Putamen (tissue), 1 donor: ENCODE measurements around the gene RPRD1B.
"Not testable (repeated sequence)": the region's sequence is repeated elsewhere in the genome, so short reads cannot be mapped to it uniquely, and the experiment has no call there.

ENCODE experiments used
- DNase-seq: peaks from one replicate; pipeline ENCODE4 v3.0.0-alpha.2; 2016; ENCODE audit warnings: low spot score

Gene RPRD1B

DNA sequence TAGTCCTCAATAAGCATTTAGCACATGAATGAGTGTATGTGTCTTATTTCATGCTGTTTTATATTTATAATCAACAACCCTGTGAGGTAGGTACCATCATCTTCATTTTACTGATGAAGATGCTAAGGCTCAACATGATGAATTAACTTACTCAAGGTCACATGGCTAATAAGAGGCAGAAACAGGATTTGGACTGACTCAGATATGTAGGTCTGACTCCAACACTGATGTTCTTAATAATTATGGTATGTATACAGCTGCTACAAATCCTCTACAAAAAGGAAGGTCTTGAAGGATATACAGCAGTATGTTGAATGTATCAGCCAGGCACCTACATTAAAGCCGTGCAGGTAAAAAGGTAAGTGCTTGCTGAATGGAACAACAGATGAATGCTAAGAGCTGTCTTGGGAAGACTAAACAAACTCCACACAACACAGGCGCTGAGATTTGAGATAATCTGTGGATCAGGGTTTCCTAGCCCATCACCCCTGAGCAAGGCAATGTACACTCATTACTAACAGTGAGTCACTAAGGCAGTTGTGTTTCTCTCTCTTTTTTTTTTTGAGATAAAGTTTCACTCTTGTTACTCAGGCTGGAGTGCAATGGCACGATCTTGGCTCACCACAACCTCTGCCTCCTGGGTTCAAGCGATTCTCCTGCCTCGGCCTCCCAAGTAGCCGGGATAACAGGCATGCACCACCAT lies 32.2 kb upstream of the RPRD1B start:
- DNase-seq, result no peak

DNA sequence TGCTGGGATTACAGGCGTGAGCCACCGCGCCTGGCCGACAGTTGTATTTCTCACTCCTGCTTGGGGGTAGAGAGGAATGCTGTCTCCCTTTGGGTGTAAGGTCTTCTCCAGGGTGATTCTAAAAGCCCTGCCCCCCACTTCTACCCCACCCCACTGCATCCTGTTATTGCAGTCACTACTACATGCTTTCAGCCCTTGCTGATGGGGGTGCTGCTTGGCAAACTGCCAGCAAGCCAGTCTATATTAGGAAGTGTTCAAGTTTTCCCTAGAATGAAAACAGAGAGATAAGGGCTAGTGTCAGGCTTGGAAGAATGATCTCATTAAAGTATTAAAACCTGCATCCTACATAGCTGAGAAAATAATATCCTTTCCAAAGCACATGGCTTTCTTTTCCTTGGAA lies 31.6 kb upstream of the RPRD1B start:
- no peak for DNase-seq

DNA sequence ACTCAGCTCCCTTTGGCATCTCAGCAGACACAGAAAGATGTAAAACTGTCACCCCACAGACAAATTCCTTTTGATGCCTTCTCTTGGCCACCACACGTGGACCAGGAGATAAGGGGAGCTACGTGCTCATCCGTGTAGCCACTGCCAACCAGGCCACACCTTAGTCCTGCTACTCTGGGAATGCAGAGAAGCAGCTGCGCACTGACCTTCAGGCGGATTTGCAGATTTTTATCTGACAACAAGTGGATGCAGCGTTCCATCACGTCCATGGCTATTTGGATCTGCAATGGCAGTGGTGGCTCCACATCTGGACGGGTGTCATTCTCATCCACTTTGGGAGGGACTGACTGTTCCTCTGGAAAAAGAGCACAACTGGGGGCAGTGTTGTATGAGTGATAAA lies 31.1 kb upstream of the RPRD1B start:
- DNase-seq, result no peak

DNA sequence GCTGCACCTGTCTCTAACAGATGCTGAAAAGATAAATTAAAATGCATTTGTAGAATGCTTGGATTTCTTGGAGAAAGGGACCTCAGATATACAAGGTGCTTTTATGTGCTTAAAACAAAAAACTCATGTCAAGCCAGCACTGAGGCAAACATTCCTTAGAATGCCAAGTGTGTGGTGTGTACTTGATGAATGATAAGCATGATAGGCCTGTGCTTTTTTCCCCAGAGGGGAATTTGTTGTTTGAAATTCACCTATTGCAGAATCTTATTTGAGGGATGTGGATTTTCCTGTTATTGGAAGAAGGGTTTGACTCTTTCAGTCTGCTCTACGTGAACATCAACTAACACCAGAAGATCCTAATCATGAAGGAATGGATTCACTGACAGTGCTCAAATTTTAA lies 29.1 kb upstream of the RPRD1B start:
- DNase-seq, result no peak

DNA sequence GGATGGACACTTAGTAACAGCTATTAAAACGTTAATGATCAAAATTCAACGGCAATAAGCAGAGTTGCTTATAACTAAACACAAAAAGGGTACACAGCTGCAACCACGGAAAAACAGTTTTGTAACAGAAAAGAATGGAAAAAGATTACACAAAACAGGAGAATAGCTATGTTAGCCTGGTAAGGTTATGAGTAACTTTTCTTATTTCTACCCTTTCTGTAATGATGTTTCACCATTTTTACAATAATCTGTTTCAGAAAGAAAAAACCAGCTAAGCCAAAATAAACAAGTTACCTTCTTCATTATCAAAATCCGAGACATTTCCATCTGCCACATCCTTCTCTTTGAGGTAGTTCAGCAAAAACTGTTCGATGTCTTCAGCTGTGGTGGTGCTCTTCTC lies 27.6 kb upstream of the RPRD1B start:
- DNase-seq, result no peak

DNA sequence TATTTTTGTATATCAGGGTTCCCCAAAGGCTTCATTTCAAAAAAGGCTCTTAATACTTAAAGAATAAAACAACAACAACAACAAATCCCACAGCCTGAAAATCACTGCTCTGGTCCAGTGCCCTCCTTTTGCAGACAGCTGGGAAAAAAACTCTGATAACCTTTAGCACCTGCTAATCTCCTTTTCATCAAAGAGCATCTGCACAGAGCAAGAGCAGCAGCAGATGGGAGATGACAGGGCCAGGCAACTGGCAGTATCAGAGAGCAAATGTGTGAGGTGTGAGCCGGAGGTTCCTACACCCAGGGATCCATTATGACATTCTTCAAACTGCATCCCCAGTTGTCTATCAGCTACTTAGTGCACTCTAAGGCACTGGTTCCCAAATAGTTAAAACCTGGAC lies 26.0 kb upstream of the RPRD1B start:
- DNase-seq, result no peak

DNA sequence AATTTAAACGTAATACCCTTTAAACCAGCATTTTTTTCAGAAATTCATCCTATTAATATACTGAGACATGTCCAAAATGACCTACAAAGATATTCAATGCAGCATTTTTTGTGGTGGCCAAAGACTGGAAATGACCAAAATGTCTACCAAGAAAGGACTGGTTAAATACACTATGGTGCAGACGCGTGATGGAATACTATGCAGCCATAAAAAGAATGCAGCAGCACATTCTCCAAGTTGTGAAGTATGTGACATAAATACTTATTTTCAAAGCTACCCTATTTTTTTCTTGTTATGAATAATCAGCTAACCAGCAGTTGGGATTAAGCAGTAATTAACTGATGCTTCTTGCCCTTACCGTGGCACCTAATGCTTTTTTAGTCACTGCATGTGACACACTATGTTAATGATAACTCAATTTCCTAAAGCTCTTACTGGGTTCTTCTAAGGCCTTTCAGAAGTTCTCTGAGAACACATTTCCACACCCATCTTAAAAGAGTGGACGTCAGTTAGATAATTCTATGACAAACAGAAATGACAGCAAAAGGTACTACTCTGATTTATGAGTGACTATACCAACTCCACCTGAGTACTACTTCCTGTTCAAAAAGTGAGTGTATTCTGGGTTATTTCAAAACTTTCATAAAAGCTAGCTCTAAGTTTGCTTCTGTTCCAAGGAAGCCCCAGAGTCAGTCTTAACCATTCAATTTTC lies 25.2 kb upstream of the RPRD1B start:
- DNase-seq, result no peak

DNA sequence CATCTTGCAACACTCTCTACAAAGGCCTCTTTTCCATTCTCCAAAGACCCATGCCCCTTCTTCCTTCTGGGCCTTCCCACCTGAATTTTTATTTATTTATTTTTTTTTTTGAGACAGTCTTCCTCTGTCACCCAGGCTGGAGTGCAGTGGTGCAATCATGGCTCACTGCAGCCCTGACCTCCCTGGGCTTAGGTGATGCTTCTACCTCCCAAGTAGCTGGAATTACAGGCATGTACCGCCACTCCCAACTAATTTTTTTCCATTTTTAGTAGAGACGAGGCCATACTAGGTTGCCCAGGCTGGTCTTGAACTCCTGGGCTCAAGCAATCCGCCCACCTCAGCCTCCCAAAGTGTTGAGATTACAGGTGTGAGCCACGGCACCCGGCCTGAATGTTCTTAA lies 24.1 kb upstream of the RPRD1B start:
- DNase-seq, result not testable (repeated sequence)

DNA sequence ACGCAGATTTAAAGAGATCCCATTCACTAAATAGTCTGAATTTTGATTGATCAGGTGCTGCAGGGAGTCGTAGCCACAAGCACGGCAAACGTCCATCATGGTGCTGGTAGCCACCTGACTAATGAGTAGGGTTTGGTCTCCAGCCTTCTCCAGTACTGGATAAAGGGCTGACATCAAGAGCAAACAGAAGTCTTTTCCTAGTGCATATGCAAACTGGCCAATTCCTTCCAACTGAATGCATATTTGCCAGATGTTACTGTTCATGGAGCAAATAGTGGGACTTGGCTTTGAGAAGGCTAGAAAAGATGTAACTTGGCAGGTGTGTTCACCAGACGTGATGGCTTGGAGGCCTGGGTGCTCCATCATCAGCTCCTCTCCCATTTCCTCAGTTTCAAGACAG lies 21.9 kb upstream of the RPRD1B start:
- DNase-seq, result no peak

DNA sequence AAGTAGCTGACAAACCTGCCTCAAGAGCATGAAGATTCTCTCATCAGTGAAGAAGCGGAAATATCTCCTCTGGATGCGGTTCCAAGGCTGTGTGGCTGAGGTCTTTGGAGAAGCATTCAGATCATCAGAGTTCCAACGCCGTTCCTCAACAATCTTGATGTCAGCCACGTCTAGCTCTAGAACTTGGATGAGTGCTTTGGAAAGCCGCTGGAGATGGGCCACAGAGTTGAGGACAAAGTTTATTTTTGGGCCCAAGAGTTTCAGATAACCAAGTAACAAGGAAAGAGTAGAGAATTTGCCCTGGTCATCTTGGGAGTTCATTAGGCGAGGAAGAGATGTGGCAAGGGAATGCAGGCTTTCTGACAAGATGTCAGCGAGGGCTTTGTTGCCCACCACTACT lies 21.2 kb upstream of the RPRD1B start:
- no peak for DNase-seq

DNA sequence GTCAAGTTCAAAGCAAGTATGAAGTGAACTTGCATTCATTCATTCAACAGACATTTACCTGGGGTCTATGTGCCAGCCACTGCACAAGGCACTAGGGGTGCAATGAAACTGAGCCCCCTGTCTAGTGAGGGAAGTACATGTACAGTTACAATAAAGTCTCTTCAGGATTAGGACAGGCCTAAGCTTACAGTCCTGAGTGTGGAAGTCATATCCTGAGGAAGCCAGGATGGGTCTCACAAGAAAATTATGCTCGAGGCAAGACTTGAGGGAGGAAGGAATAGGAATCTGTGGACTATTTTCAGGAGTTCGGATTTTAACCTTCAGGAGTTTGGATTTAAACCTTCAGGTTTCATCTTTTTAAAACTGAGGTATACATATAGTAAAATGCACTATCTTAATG lies 19.7 kb upstream of the RPRD1B start:
- no peak for DNase-seq

DNA sequence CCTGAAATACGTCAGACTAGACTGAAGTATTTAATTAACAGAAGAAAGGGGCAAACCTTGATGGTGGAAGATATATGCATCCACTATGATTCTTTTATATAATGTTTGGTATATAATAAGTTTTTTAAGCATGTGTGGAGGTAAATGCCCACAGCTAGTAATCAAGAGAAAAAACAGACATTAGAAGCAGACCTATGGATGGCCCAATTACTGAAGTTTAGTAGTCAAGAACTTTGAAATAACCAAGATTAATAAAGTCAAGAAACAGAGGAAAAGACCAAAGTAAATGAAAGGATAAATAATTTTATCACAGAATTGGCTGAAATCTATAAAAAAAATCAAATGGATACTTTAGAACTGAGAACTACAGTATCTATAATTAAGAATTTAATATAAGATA lies 15.6 kb upstream of the RPRD1B start:
- no peak for DNase-seq

DNA sequence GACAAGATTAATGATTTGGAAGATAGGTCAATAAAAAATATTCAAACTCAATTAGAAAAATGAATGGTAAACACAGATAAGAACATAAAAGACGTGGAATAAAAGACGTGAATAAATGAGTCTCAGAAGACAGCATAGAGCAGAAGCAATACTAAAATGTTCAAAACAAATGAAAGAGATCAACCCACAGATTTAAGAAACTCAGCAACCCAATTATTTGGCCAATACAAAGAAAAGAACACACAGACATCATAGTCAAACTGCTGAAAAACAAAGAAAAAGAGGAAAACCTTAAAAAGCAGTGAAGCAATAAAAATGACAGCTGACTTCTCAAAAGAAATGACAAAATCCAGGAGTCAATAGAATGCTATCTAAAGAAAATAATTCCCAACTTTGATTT lies 15.2 kb upstream of the RPRD1B start:
- no peak for DNase-seq

DNA sequence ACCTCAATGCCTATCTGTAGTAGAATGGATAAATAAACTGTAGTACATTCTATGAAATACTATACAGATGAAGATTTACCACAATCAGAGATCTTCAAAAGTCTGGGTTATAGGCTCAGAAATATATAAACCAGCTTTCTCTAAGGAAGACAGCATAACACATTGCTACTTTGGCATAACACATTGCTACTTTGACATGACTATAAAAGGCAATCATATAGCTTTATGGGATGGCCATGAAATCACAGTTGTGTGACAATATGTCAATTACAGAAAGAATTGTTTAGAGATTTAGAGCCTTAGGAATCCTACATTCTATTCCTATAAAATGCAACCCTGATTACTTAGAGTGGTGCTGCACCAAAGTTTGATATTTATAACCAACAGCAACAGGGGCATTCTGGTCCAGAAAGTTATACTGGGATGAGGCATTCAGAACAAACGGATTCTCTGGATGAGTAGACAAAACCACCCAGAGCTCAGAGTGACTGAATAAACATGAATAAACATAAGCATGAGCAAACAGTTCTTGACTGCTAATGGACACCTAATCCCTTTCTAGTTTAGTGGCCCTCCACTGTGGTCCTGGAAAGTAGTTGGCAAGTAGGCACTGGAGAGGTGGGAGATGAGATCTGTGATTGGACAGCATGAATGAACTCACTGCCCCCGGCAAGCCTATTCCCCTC lies 12.3 kb upstream of the RPRD1B start:
- DNase-seq, result no peak

DNA sequence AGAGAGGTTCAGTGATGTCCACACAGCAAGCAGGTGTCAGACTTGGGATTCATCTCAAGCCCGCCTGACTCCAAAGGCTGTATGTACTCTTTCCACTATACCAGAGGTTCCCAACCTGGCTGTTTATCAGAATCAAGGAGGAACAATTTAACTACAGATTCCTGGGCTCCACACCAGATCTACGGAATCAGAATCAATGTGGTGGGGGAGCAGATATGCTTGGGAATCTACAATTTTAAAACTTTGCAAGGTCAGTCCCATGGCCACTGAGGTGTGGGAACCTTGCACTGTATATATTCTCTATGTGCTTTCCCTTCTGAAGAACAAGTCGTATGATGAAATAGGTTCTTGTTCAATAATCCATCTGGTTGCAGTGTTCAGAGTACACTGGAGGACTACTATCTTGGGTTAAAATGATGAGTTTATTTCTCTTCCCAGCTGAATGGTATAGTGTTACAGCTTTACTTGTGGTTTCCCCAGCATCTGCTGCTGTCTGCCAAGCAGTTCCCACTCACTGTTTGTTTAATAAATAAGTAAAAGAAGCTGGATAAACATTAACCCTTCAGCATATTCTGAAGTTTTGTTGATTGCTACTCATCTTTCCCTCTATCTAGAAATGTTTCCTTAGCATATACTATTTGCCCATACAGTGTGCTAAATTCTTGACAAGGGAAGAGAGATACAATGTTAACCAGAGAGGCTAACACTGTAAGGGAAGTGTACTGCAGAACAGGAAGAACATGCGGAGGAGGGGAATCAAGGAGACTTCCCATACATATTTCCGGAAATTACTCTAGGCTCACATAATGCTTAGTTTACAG lies 10.2 kb upstream of the RPRD1B start:
- DNase-seq, result no peak

DNA sequence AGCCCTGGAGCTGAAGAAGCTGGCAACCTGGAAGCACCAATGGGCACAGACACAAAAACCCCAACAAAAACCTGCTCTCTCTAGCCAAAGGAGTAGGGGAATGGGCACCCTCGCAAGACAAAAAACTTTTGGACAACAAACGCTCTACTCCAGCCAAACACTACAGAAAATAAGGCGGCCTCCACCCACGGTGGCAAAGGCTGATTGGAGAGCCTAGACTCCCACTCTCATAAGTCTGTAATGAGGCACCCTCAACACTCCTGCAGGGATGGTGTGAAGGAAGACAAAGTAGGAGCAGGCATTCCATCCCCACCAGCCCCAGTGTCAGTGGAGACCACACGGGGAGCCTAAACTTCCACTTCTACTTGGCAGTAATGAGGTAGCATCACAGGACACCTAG lies 9.1 kb upstream of the RPRD1B start:
- DNase-seq, result no peak

DNA sequence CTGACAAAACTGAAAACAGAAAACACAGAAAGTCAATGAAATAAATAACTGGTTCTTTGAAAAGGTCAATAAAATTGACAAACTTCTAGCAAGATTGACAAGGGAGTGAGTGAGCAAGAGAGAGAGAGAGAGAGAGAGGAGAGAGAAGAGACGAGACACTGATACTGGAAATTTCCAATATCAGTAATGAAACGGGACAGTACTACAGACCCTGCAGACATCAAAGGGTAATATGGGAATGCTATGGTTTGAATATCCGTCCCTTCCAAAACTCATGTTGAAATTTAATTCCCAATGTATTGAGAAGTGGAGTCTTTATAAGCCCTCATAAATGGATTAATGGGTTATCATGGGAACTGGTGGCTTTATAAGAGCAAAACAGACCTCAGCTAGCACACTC lies 4.1 kb upstream of the RPRD1B start:
- no peak for DNase-seq

DNA sequence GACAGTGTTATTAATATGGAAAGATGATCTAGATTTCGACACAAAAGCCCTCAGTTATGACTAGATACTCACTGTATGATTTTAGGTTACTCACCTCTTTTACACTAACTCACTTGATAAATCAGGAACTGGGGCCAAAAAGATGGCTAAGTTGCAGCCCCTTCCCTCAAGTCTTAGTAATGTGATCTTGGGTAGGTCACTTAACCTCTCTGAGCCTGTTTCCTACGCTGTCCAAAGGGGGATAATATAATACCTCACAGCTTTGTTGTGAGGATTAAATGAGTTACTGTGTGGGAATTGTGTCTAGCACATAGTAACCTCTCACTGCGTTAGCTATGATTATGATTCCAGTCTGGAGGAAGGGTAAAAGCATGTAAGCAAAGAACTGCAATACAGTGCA lies 1.6 kb upstream of the RPRD1B start:
- DNase-seq, result no peak

DNA sequence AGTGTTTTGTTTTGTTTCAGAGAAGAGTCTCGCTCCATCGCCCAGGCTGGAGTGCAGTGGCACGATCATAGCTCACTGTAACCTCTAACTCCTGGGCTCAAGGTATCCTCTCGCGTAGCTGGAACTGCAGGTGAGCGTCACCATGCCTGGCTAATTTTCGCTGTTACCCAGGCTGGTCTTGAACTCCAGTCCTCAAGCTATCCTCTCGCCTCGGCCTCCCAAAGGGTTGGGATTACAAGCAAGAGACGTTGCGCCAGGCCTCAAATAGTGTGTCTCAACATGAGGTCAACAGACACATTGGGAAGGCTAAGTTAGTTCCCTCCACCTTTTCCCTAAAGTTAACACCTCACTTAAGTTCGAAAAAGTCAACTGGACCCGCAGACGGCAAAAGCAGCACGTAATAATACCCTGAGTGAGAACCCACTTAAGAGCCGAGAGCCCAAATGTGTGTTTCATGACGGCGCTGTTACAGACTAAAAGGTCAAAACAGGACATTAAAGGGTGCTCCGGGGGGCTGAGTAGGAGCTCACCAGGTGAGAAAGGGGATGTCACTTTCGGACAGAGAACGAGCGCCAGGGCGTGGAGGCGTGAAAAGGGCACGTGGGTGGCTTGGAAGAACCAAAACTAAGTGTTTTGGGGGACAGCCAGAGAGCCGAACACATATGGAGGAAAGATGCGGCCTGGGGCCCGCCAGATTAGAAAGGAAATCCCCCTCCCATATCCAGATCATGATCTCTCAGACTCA lies 789 bp upstream of the RPRD1B start:
- no peak for DNase-seq

DNA sequence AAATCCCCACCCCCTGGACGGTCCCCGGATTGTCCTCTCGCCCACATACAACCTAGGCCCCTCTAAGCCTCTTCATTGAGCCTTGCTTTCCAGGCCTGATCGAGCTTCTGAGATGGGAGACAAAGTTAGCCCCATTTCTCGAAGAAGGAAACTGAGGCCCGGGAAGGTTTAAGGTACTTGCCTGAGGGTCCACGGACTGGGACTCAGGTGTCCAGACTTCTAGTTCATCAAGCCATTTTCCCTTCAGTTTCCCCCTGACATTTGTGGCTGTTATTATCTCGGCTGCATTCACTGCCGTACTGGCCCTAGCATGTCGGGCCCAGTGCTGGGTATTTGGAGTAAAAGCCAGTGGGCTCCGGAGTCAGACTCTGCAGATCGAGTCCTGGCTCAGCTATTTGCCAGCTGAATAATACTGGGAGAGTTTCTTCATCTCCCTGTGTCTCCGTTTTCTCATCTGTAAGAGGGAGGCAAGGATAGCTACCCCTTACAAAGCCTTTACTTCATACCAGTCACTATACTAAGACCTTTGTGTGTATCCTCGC lies 633 bp downstream of the RPRD1B start:
- DNase-seq, result no peak

DNA sequence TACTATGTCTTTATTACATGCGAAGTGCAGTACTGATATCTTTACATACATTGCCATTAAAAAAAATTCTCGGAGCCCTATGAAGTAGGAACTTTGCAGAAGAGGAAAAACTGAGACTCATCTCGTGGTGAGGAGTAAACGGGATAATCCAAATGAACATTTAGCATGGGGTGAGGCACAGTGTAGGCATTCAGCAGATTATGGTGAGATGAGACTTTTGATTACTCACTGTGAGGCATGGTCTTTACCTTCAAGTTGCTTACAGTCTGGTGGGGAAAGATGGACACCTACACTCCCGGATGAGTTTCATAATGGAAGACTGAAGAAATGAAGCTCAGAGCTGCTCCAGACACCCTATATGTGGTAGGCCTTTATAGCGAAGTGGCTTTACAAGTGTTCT lies 1.4 kb downstream of the RPRD1B start:
- DNase-seq, result no peak

DNA sequence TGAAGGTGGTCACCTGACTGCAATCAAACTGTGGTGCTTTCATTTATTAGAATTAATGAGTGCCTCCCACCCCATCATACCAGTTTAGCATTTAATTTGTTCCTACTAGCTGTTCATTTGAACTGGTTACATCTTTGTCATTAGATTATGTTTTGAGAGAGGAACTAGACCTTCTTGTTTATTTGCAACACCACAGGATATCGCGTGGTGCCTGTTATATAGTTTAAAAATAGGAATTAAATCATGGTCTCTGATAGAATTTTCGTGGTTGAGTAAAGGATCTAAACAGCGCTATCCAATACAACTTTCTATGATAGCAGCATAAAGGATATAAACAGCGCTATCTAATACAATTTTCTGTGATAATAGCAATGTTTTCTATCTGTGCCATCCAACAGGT lies 2.8 kb downstream of the RPRD1B start:
- DNase-seq, result no peak
